ENCODE measurements around the gene EIF3C. TPM values are rescaled to one million over a fixed set of nuclear protein-coding genes. Genes with fewer than 3 reads are reported as not detected.
A peak's percentile ranks its signal among the peaks of the same experiment; 100 is the strongest.
"Not testable (repeated sequence)": the region's sequence is repeated elsewhere in the genome, so short reads cannot be mapped to it uniquely, and the experiment has no call there.

EIF3C gene, protein sequence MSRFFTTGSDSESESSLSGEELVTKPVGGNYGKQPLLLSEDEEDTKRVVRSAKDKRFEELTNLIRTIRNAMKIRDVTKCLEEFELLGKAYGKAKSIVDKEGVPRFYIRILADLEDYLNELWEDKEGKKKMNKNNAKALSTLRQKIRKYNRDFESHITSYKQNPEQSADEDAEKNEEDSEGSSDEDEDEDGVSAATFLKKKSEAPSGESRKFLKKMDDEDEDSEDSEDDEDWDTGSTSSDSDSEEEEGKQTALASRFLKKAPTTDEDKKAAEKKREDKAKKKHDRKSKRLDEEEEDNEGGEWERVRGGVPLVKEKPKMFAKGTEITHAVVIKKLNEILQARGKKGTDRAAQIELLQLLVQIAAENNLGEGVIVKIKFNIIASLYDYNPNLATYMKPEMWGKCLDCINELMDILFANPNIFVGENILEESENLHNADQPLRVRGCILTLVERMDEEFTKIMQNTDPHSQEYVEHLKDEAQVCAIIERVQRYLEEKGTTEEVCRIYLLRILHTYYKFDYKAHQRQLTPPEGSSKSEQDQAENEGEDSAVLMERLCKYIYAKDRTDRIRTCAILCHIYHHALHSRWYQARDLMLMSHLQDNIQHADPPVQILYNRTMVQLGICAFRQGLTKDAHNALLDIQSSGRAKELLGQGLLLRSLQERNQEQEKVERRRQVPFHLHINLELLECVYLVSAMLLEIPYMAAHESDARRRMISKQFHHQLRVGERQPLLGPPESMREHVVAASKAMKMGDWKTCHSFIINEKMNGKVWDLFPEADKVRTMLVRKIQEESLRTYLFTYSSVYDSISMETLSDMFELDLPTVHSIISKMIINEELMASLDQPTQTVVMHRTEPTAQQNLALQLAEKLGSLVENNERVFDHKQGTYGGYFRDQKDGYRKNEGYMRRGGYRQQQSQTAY
- polyA plus RNA-seq (2014; cell fraction: cytosol; rRNA removed) = 77.0 and 129 TPM in 2 replicates
- polyA plus RNA-seq (2014; cell fraction: nucleus; rRNA removed) = 89.2 and 107 TPM in 2 replicates

DNA sequence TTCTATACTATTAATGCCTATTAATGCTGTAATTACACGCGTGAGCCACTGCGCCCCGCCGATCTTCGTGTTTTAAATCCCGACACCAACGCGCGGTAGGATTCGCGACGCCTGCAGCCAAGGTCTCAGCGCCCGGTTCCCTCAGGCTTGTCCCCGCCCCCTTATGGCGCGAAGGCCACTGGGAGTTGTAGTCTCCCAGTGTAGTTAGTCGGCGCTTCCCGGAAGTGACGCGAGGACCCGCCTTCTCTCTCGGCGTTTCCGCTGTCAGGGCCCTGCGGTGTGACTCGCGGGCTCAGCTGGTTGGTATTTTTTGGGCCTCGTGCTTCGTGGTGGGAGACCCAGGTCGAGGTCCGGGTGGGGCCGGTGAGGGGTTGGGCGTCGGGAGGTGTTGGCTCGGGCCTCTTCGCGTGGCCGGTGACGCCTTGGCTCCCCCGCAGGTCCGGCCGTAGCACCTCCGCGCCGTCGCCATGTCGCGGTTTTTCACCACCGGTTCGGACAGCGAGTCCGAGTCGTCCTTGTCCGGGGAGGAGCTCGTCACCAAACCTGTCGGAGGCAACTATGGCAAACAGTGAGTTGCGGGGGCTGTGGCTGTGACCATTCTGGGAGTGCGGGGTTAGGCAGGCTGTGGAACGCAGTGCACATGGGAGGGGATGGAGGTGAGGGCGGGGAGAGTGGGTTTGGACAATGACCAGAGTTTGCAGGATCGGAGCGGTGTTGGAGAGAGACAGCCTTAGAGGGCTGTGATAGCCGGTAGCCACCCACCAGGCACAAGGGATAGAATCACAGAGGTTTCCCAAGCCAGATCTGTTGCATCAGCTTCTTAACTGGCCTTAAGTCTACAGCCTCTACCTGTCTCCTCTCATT lies at the start of gene EIF3C:
Gene EIF3C, plus strand, starts transcription at position 245 of the 864 bp plus-strand sequence. Its CDS starts 223 bp downstream, at position 468.
- DNase-seq (ENCODE audit: low spot score) = not testable (repeated sequence)

DNA sequence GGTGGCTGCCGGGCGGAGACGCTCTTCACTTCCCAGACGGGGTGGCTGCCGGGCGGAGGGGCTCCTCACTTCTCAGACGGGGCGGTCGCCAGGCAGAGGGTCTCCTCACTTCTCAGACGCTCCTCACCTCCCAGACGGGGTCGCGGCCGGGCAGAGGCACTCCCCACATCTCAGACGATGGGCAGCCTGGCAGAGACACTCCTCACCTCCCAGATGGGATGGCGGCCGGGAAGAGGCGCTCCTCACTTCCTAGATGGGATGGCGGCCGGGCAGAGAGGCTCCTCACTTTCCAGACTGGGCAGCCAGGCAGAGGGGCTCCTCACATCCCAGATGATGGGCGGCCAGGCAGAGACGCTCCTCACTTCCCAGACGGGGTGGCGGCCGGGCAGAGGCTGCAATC lies 45.0 kb upstream of the EIF3C start:
- DNase-seq (ENCODE audit: low spot score) = not testable (repeated sequence)

DNA sequence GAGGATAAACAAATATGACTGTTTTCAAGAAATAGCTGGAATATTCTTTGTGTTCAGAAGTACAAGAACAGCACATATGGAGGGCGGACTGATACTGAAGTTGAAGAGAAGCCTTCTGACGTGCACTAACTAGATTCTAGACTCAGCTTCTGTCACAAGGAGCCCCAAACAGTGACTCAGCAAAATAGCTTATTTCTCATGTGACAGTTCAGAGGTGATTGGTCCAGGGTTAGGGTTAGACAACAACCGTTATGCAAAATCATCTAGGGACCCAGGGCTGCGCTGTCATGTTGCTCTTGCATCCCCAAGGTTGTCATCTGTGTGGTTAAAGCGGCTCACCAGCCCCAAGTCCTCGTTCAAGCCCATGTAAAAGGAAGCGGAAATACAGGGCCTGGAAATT lies 43.8 kb upstream of the EIF3C start:
- DNase-seq (ENCODE audit: low spot score) = not testable (repeated sequence)

DNA sequence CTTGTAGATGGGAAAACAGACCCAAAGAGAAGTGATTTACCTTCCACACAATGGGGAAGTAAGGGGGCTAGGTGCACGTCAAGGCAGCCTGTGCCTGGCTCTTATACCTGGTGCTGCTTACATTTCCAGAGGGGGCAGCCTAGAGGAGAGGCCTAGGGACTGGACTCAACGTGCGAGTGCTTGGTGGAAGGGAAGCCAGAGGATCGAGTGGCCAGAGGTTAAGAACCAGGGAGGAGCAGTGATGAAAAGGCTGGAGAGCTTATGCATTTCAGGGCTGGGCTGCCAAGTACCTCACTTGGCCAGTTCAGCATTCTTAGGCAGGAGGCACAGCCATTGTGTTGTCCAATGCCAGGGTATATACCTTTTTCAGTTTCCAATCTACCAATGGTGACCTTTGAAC lies 43.1 kb upstream of the EIF3C start:
- DNase-seq (ENCODE audit: low spot score) = not testable (repeated sequence)

DNA sequence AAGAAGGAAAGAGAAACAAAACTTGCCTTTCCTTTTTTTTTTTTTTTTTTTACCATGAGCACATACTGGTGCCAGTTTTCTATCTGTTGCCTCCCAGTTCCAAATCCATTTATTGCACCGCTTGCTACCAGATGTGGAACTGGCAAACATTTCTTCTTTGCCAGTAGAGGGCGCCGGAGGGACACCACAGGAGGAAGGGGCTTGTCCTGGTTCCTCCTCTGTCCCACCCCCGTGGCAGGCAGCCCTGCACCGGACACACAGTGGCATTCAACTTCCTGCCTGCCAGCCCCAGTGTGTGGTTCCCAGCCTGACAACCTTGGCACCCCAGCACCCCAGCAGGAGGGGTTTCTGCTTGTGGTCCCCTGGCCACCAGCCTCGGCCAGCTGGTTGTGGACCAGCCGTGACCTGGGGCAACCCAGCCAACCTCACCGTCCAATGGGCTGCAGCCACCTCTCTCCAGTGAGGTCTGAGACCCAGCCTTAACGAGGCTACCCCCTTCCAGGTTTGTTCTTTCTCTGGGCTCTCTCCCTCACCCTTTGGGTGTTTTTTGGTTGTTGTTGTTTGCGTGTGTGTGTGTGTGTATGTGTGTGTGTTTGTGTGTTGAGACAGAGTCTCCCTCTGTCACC lies 22.8 kb upstream of the EIF3C start:
- not testable (repeated sequence) for DNase-seq (ENCODE audit: low spot score)

DNA sequence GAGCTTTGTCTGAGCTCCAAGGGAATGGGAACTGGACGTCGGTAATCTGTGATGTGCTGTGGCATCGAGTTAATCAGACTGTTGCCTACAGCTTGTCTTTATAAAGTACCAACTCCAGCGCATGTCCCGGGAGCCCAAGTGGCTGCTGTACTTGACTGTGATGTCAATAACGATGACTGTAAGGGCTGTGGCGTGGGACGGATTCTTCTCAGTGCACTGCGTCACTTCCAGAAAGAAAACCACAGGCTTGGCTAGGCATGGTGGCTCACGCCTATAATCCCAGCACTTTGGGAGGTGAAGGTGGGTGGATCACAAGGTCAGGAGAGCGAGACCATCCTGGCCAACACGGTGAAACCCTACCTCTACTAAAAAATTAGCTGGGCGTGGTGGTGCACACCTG lies 21.8 kb upstream of the EIF3C start:
- DNase-seq (ENCODE audit: low spot score) = not testable (repeated sequence)

DNA sequence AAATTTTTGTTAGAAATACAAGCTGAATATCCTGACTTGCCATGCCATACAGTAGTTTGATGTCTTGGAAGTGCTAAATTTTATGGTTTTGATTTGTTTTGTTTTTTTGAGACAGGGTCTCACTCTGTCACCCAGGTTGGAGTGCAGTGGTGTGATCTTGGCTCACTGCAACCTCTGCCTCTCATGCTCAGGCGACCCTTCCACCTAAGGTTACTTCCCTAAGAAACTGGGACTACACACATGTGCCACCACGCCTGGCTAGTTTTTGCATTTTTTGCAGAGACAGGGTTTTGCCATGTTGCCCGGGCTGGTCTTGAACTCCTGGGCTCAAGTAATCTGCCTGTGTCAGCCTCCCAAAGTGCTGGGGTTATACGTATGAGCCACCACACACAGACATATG lies 19.5 kb upstream of the EIF3C start:
- DNase-seq (ENCODE audit: low spot score) = not testable (repeated sequence)

DNA sequence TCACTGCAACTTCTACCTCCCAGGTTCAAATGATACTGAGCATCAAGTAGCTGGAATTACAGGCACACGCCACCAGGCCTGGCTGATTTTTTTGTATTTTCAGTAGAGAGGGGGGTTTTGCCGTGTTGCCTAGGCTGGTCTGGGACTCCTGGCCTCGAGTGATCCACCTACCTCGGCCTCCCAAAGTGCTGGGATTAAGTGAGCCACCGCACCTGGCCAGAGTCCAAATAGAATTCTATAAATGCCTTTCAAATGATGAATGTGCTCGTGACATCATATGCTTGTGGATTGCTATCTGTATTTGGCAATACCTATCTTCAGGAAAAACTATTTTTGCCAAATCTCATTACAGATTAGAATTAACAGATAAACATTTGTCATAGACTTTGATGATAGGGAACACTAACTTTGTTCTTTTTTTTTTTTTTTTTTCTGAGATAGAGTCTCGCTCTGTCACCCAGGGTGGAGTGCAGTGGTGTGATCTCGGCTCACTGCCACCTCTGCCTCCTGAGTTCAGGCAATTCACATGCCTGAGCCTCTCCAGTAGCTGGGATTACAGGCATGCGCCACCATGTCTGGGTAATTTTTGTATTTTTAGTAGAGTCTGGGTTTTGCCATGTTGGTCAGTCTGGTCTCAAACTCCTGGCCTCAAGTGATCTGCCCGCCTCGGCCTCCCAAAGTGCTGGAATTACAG lies 17.9 kb upstream of the EIF3C start:
- not testable (repeated sequence) for DNase-seq (ENCODE audit: low spot score)

DNA sequence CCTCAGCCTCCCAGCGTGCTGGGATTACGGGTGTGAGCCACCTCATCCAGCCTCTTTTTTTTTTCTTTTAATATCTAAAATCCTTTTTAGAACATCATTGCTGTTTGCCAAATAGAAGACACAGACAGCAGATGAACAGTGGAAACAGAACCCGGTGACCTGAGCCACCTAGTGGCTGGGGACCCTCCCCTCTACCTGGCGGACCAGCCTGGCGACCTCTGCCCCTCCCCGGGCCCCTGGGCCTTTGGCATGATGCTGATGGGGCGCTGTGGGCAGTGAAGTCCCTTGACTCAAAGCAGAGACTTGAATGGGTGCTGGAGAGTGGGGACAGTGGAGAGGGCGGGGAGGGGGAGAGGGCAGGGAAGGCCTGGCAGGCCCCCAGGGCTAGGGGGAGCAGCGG lies 11.5 kb upstream of the EIF3C start:
- not testable (repeated sequence) for DNase-seq (ENCODE audit: low spot score)

DNA sequence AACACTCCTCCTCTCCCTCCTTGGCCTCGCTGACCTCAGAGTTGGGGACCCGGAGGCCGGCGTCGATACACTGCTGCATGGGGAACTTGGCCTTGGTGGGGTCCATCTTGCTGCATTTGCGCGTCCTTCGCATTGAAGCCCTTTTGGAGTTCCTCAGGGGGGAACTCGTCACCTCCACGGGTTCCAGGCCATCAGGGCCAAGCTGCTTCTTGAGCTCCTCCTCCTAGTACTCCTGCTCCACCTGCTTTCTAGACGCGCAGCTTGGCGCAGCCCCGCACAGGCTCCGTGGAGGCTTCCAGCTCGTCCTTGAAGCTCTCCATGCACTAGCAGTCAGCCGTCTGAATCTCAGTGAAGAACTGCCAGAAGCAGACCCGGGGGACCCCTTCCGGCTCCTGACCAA lies 10.9 kb upstream of the EIF3C start:
- not testable (repeated sequence) for DNase-seq (ENCODE audit: low spot score)

DNA sequence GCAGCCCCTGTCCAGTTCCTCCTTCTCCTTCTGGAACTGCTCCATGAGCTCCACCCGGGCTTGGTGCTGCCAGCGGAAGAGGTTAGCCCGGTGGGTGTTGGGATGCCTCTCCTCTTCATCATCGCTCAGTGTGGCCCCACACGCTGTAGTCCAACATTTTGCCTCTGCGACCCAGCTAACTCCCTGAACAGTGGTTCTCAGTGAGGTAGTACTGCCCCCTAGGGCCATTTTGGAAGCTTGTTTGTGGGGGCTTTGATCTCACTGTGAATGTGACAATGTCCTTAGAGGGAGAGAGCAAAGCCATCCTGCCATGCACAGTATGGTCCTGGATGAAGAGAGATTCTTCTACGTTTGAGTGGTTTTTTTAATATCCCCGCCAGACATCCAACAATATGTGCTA lies 9.9 kb upstream of the EIF3C start:
- DNase-seq (ENCODE audit: low spot score) = not testable (repeated sequence)

DNA sequence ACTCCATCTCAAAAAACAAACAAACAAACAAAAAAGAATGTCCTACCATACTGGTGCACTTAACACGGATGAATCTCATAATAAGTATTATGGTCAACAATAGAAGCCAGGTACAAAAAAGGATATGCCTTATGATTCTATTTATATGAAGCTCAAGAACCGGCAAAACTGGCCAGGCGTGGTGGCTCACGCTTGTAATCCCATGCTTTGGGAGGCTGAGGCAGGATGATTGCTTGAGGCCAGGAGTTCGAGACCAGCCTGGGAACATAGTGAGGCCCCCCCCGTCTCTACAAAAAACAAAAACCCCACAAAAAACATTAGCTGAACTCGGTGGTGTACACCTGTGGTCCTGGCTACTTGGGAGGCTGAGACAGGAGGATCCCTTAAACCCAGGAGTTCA lies 7.0 kb upstream of the EIF3C start:
- not testable (repeated sequence) for DNase-seq (ENCODE audit: low spot score)

DNA sequence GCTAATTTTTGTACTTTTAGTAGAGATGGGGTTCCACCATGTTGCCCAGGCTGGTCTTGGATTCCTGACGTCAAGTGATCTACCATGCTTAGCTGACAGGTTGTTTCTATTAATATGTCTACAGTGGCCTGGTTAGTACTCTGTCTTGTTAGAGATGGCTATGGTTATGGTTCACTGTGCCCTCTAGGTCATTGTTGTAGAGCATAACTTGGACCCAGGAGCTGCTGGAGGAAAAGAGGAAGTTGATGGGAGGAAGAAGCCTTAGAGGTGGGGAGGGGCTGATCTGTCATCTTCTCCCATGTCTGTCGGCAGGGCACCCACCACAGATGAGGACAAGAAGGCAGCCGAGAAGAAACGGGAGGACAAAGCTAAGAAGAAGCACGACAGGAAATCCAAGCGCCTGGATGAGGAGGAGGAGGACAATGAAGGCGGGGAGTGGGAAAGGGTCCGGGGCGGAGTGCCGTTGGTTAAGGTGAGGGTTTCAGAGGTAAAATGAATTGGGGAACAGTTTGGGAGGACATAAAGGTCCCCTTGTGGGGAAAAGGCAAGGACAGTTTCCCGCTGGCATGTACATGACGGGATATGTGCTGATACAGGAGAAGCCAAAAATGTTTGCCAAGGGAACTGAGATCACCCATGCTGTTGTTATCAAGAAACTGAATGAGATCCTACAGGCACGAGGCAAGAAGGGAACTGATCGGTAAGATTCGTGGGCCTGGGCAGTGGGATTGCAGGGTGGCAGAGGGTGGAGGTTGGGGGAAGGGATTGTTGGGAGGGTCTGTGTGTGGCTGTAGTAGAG lies 11.8 kb downstream of the EIF3C start:
- not testable (repeated sequence) for DNase-seq (ENCODE audit: low spot score)

DNA sequence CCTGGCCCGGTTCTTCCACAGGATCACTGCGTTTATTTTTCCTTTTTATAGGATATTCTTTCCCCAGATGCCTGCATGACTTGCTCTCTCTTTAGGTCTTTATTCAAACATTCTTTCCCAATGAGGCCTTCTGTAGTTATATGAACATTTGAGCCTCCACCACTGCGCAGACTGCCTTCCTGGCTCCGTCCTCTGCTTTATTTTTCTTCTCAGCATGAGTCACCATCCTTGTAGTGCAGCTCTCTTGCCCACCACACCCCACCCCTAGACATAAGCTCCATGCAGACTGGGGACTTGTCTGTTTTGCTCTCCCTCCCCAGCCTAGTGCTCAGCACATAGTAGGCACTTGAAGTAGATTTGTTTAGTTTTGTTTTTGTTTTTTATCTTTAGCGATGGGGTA lies 20.0 kb downstream of the EIF3C start:
- not testable (repeated sequence) for DNase-seq (ENCODE audit: low spot score)

DNA sequence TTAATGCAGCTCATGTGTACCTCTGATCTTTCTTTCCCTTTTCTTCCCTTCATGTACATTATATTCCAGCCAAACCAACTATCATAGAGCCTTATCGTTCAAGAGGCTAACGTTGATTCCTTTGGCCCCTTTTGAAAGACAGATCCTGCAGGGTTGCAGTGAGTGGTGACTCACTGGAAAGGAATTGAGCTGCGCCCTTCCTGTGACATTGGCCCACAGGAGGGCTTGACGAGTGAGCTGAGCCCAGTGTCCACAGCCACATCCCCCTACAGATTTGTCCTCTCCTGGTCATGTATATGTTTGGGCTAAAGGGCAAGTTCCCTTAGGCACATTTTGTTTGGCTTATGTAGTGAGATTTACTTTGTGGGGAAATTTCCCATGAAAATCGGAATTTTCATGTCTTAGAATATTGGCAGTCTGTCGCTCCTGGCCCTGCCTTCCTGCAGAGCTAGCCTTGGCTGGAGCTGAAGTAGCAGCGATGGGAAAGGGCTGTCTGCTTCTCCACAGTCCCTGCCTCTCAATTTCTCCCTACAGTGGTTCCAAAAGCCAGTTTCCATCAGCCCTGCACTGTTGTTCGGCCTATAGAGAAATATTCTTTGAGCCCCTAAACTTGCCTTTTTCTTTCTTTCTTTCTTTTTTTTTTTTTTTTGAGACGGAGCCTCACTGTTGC lies 21.3 kb downstream of the EIF3C start:
- DNase-seq (ENCODE audit: low spot score) = not testable (repeated sequence)

DNA sequence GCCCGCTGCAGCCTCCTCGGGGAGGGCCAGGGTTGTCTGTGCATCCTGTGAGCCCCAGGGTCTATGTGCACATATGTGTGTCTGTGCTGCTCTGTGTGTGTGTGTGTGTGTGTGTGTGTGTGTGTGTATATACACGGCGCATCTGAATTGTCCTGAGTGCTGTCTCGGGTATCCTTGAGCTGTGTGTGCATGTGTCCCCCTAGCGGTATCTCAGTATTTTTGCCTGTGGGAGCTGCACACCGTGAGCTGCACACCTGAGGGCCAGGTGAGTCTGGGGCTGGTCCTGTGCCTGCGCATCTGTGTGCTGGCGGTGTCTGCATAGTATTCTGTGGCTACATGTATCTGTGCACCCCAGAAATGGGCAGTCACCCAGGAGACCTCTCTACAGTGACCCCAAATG lies 28.5 kb downstream of the EIF3C start:
- DNase-seq (ENCODE audit: low spot score) = not testable (repeated sequence)

DNA sequence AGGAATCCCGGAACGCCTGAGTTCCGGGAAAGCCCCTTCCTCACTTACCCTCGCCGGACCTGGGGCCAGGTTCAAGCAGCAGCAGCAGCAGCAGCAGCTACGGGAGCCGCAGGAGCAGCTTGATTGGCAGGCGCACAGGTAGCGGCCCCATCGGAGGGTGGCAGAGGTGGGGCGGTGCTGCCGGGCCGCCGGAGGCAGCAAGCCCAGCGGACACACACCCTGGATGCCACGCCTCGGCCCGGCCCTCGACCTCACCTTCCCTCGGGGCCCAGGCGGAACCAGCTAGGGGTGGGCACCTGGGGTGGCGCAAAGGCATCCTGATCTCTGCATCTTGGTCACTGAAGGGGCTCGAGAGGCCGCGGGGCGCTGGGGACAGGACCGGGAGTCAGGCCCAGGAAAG lies 29.4 kb downstream of the EIF3C start:
- DNase-seq (ENCODE audit: low spot score) = not testable (repeated sequence)

DNA sequence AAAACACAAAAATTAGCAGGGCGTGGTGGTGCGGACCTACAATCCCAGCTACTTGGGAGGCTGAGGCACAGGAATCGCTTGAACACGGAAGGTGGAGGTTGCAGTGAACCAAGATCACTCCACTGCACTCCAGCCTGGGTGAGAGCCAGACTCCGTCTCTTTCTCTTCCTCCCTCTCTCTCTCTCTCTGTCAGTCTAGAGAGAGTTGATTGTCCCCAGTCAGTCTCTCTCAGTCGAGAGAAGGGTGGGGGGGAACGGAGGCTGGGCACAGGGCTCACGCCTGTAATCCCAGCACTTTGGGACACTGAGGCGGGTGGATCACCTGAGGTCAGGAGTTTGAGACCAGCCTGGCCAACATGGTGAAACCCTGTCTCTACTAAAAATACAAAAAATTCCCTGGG lies 30.0 kb downstream of the EIF3C start:
- DNase-seq (ENCODE audit: low spot score) = peak; percentile 0
